HG02981 (cell line): ENCODE measurements around the gene EML2.
"Not testable (repeated sequence)": the region's sequence is repeated elsewhere in the genome, so short reads cannot be mapped to it uniquely, and the experiment has no call there.

Source experiments
- ATAC-seq: cut with Tn5 transposase; IDR thresholded peaks from one replicate; pipeline ENCODE4 v1.9.1; 2021; ENCODE audit warnings: mild to moderate bottlenecking, moderate library complexity; ENCODE audit not compliant: unreplicated experiment

Gene EML2

DNA sequence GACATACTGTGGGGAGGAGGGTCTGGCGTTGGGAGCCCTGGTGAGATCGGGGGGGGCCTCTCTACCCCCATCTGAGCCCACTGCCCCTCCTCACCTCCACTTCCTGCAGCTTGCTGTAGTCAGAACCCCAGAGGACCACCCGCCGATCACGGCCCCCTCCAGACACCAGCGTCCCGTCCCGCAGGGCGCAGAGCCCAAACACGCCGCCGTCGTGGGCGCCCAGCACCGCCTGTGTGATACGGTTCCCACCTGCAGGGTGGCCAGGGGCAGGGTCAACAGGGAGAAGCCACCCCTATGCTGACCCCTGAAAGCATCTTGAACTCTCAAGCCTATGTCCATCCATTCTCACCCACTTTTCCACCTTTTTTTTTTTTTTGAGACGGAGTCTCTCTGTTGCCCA lies 17.8 kb downstream of the EML2 start:
- ATAC-seq, result no peak

DNA sequence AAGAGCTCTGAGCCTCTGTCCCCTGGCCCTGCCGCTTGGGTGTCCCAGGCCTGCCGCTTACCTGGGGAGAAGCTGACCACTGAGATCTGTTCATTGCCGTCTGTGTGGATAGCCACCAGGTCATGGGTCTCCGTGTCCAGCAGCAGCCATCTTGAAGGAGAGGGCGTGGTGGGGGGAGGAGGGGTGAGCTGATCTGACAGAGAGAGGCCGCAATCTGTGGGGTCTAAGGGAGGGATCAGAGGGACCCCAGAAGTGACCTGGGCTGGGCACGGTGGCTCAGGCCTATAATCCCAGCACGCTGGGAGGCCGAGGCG lies 22.5 kb downstream of the EML2 start:
- no peak for ATAC-seq

DNA sequence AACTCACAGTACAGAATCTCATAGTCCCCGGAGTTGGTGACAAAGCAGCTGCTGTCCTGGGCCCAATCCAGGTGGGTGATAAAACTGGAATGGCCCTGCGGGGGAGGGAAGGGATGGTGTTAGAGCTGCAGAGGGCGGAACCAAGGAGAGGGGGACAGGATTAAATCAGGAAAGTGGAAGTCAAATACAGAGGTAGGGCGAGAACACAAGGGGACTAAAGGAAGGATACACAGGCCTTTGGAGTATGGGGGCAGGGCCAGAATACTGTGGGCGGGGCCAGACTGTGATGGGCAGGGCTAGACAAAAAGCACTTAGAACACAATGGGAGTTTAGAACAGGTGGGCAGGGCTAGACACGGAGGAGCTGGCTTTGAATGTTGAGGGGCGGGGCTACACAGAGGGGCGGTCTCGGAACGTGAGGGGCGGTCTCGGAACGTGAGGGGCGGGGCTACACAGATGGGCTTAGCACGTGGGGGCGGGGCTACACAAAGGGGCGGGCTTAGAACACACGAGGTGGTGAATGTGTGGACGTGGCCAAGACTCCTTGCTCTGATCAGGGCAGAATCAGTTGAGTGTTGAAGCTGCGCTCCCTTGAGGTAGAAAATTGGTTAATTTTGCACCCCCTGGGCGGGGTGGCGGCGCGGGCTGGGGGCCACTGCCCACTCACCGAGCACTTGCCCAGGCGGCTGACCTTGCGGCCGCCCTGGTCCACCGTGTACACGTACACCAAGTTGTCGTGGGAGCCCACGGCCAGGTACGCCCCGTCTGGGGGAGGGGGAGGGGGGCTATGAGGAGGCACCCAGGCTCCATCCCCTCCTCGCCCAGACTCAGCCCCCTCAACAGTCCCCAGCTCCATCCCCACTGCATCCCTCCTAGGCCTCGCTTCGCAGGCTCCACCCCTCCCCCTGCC lies 23.1 kb downstream of the EML2 start:
- peak; percentile 51 for ATAC-seq

DNA sequence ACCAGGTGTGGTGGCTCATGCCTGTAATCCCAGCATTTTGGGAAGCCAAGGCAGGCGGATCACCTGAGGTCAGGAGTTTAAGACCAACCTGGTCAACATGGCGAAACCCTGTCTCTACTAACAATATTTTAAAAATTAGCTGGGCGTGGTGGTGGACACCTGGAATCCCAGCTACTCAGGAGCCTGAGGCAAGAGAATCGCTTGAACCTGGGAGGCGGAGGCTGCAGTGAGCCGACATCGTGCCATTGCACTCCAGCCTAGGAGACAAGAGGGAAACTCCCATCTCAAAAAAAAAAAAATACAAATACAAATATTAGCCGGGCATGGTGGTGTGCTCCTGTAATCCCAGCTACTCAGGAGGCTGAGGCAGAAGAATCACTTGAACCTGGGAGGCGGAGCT lies 24.1 kb downstream of the EML2 start:
- not testable (repeated sequence) for ATAC-seq

DNA sequence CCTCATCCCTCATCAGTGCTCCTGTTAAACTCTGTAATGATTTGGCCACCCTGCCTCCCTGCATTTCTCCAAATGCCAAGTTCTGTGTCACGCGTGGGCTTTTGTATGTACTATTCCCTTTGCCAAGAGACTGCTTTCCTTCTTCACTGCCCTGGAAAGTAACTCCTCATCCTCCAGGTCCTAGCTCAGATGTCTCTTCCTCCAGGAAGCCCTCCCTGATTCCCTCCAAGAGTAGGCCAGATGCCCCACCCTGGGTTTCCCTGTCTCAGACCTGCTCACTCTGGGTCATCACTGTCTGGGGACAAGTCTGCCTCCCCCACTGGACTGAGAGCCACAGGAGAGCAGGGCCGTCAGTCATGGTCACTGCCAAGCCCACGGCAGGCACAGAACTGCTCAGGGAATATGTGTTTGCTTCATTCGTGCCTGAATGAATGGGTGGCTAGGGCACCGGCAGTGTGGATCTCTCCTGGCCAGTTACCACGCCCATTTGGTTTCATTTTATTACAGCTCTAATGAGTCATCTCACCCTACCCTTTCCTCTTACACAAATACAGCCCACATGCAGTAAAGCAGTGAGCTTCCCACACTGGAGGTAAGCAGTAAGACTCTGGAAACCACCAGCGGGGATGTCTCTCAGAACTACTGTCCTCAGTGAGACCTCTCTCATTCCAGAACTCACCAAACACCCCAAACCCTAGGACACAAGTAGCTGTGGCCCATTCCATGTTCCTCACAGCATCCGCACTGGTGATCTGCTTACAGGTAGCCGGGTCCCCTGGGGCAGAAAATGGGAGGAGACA lies 25.1 kb downstream of the EML2 start:
- ATAC-seq, result no peak

DNA sequence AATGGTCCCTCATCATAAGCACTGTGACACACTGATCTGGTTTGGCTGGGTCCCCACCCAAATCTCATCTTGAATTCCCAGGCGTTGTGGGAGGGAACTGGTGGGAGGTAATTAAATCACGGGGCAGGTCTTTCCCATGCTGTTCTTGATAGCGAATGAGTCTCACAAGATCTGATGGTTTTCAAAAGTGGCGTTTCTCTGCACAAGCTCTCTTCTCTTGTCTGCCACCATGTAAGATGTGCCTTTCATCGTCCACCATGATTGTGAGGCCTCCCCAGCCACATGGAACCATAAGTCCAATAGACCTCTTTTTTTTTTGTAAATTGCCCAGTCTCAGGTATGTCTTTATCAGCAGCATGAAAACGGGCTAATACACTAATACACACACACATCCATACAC lies 30.2 kb downstream of the EML2 start:
- ATAC-seq, result no peak

DNA sequence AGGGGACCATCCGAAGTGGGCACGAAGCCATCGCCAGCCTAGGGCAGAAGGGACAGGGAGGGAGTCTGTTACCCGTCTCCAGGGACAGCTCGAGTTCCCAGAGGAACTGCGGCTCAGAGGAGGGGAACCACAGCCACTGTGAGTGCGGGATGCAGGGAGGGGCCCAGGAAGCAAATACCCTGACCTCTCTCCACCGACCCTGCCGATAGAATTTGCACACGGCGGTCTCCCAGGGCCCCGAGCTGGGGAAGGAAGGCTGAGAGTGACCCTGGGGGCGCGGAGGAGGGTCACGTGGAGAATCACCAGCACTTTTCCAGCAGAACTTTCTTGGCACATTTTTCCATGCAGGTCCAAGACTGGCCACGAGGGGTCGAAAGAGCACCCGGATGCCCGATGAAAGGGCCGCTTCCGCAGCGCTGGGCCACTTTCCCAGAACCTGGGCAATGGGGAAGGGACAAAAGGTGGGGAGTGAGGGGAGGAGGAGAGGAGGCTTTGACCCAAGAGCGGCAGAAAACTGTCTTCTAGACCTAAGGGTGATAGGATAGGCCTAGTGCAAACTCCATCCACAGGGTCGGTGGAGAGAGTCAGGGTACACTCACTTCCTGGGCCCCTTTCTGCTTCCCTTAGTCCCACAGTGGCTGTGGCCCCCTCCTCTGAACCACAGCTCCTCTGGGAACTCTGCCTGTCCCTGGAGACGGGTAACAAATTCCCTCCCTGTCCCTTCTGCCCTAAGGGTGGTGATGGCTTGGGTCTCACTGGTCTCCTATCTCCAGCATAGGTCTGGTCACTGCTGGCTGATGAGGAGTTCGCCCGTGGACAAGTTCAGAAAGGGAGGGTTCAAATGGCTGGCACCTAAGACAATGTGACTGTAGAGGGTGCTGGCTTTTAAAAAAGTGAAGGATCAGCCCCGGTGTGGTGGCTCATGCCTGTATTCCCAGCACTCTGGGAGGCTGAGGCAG lies 31.8 kb downstream of the EML2 start:
- no peak for ATAC-seq

DNA sequence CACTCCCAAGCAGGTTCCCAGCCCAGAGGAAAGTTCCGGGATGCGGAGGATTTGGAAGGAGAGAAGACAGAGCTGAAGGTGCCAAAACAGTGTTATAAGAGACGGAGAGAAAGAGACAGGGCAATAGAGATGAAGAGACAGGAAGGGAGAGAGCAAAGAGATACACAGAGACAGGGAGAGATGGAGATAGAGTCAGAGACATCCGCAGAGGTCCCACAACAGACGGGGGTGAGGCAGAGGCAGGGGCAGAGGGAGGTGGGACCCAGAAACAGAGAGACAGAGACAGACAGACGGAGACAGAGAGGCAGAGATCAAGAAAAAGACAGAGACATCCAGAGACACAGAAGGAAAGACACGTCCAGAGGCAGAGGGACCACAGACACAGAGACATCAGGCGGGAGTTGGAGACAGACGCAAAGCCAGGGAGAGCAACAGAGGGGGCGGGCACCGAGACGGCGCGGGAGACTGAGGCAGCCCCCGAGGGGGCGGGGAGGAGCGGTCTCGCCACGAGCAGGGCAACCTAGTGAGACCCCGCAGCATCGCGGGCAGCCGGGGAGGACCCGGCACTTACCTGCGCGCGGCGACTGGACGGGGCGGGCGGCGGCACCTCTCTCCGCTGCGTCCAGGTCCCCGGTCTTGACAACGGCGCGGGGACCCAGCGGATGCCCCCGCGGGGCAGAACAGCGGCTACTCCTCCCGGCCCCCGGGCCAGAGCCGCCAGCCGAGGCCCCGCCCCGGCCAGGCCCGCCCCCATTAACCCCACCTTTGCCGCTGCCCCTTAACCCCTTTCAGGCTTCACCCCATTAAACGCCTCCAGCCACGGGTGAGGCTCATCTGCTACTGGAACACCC lies 37.4 kb downstream of the EML2 start, which contains the start of gene GPR4:
Gene GPR4, minus strand, starts transcription at position 689 of the 851 bp plus-strand sequence. CDS start 10,346 bp downstream, outside the sequence.
- no peak for ATAC-seq

DNA sequence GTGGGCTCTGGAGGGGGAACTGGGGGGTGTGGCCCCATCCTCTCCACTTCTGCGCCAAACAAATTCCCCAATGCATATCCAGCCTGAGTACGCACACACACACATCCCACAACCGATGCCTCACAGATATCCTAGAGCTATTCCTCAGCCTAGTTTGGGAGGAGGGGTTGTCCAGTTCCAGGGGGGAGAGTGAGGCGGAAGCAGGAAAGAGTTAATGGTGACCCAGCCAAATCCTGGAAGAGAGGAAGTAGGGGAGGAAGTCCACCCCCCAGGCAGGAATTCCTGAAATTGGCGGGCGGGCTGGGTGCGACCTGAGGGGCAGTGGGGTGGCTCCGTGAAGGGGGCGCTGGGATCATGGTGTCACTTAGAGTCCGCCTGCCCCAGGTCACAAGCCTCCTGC lies 38.1 kb downstream of the EML2 start:
- no peak for ATAC-seq

DNA sequence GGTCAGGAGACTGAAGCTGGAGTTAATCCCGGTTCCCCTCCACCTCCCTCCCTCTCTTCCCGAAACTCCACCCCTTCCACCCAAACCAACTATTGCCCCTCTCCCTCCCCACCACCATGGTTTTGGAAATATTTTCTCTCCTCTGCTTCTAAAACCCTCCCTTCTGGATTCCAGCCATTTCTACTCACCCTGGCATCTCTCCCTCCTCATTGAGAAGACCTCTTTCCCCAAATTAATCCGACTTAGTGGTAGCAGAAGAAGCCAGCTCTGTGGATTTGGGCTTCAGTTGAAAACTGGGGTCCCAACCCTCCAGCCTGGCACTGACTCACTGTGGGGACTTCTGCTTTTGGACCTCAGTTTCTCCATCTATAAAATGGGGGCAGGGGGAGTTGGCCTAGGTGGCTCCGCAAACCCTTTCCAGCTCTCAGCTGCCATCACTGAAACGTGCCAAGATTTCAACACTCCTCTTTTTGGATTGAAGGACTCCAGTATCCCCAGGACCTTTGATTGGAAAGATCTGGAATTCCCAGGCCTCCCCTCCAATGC lies 38.8 kb downstream of the EML2 start:
- ATAC-seq, result no peak

DNA sequence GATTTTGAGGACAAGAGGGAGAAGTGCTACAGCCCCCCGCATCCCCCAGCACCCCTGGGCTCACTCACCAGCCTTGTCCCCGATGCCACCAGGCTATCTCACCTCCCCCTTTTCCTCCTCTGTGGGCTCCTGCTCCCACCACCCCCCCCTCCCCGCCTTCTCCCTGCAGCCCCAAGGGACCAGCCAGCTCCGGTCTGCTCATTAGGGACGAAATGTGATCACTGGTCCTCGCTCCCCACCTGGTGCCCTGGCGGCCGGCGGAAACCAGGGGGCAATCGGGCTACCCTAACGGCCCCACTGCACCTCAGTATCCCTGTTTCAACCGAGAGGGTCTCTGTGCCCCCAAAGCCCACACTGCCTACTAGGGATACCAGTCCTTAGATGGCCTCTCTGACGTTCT lies 39.9 kb downstream of the EML2 start:
- no peak for ATAC-seq

DNA sequence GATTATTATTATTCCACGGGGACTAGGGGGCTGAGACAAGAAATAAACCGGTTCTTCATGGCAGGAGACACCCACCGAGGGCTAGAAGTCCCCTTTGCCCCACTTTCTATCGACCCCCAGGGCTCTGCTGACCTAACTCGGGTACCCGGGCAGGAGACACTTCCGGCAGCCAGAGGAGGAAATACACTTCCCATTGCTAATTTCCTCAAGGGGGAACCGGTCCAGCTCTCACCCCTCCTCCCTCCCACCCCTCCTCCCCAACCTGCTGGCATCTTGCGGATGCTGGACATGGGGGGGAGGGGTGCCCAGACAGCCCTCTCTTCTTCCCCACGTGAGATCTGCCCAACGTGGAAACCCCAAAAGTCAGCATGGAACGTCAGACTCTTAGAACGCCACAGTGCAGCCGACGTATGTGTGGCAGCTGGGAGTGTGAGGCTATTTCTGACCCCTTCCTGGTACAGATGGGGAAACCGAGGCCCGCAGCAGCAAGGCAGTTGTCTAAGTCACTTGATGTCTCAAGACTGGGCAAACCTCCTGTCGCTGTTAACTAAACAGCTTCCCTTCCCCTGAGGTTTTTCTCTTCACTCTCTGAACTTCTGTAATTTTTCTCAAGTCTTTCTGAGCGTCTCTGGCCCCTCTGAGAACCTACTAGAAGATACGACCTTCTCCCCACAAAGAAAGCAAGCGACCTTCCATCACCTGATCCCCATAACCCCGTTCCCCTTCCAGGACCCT lies 40.8 kb downstream of the EML2 start:
- ATAC-seq, result no peak

DNA sequence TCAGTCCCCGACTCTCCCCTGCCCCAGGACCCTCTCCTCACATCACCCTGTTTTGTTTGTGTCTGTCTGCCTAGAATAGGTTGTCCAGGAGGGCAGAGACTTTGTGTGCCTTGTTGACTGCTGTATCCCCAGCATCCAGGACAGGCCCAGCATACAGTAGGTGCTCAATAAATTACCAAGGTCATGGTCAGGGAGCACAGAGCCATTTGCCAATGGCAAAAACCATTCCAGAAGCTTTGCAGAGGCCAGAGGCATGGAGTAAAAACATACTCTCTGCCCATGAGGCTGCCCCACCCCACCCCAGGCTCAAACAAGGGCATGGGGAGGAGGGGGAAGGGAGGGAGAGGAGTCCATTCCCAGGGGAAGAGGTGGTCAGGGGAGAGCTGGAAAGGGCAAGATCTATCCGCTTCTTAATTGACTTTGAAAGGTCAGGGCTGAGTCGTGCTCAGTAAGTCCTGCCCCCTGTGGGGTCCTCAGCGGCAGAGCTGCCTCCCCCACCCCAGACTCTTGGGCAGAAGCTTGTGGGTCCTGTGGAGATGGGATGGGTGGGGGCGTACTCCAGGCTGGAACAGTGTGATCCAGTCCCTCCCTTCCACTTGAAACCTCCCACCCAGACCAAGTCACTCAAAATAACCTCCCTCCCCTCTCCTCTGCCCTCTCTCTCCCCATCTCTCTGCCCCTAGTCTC lies 41.6 kb downstream of the EML2 start:
- no peak for ATAC-seq

DNA sequence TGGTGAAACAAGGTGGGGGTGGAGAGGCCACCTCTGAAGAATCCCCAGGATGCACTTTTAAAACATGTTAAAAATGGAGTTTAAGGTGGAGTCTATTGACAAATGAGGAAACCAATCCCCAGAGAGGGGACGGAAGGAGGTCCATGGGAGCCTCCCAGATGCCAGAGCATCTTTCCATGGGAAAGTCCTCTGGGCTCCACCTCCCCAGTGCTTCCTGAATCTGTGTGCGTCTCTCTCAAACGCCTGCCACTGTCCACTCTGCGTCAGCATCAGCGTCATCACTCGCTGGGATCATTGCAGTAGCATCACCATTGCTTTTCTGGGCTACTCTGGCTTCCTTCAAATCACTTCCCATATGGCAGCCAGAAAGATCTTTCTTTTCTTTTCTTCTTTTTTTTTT lies 43.4 kb downstream of the EML2 start:
- ATAC-seq, result no peak

DNA sequence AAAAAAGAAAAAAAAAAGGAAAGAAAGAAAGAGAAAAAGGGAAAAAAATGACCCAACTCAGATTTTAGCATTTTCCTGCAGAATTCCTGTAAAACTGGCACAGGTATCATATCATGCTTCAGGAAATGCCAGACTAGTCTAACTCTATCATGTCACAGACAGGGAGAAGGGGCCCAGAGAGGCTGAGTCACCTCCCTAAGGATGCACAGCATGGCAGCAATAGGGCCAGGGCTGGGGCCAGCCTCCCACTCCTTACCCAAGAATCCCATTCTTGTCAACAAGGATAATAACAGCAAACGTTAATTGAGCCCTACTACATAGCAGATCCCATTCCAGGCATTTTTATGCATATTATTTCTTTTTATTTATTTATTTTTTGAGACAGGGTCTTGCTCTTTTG lies 45.7 kb downstream of the EML2 start:
- no peak for ATAC-seq

DNA sequence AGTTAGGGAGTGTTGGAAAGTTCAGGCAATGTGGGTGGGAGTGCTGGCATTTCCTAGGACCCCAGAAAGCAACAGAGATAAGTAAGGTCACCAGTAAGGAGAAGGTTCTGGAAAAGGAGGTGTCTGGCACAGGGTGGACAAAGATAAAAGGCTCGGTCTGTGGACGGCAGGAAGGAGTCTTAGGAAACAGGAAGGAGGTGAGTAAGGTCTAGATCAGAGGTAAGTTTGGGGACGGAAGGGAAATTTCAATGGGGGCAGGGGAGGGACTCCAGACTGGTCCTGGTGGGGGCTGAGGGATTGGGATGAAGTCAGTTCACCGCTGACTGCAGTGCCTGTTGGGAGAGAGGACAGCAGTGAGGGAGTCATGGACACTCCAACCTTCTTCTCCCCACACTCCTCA lies 46.8 kb downstream of the EML2 start:
- ATAC-seq, result no peak

DNA sequence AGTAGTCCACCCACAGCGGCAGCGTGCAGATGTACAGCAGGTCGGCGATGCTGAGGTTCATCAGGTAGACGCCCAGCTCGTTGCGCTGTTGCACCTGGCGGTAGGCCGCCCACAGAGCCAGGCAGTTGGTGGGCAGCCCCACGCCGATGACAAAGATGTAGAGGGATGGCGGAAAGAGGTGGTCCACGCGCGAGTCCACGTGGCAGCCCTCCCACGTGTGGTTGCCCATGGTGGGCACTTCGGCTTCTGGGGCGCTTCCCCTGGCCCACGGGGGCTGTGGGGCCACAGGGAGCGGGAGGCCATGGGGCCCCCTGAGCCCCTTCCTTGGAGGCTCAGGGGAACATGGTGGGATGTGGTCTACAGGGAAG lies 47.6 kb downstream of the EML2 start:
- ATAC-seq, result no peak

DNA sequence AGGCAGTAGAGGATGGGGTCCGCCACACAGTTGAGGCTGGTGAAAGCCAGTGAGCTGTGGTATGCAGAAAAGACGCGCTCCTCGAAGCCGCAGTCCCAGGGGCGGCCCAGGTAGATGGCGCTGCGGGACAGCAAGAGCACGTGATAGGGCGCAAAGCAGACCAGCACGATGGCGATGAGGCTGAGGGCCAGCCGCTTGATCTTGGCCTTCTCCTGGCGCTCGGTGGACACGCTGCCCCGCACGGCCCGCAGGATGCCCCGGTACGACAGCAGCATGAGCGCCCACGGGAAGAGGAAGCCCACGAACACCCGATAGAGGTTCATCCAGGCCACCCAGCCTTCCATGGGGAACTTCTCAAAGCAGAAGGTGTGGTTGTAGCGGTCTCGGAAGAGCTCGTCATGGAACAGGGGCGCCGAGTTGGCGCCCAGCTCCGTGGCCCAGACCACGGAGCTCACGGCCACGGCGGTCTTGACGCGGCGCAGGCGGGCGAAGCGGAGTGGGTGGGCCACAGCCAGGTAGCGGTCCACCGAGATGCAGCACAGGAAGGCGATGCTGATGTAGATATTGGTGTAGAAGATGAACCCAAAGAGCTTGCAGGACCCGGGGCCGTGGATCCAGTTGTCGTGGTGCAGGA lies 48.1 kb downstream of the EML2 start:
- no peak for ATAC-seq
